WTC11 (cell line): Measurements from ENCODE around the gene MAMSTR. TPM values are rescaled to one million over a fixed set of nuclear protein-coding genes. Genes with fewer than 3 reads are reported as not detected.

Source experiments
- ATAC-seq: fragments of 200-7000 bp; cut with Tn5 transposase; 2 replicates; pipeline ENCODE4 v1.10.0; 2021; ENCODE audit warnings: mild to moderate bottlenecking, moderate library complexity
- CTCF ChIA-PET: fragments of 300-600 bp; sonication (Branson Sonifier 250); formaldehyde crosslinking; loops from one replicate; lab custom pipeline; 2021; ENCODE audit warnings: antibody characterized with exemption; lab: Charles Lee
- POLR2A ChIA-PET: fragments of 350-600 bp; sonication (Branson Sonifier 250); formaldehyde crosslinking; loops from one replicate; lab custom pipeline; 2021; ENCODE audit warnings: antibody characterized with exemption; lab: Charles Lee
- DNase-seq: peaks from one replicate; pipeline ENCODE4 v3.0.0; 2021; ENCODE audit warnings: low spot score
- H3K27ac Mint-ChIP-seq: 2 replicates; pipeline ENCODE4 v1.8.0; 2021; ENCODE audit warnings: mixed read lengths
- H3K27me3 Mint-ChIP-seq: 2 replicates; pipeline ENCODE4 v1.8.0; 2021; ENCODE audit warnings: low read depth, mild to moderate bottlenecking, moderate library complexity, mixed read lengths
- H3K36me3 Mint-ChIP-seq: 2 replicates; pipeline ENCODE4 v1.8.0; 2021; ENCODE audit warnings: mixed read lengths
- H3K4me1 Mint-ChIP-seq: 2 replicates; pipeline ENCODE4 v1.8.0; 2022; ENCODE audit warnings: mixed read lengths
- H3K4me3 Mint-ChIP-seq: 2 replicates; pipeline ENCODE4 v1.8.0; 2021; ENCODE audit warnings: mild to moderate bottlenecking, moderate library complexity, mixed read lengths
- H3K9me3 Mint-ChIP-seq: 2 replicates; pipeline ENCODE4 v1.8.0; 2021; ENCODE audit warnings: mixed read lengths
- ATF1 ChIP-seq: sonication (generic); formaldehyde crosslinking; IDR thresholded peaks from 2 replicates; pipeline ENCODE4 v1.8.1; 2023; ENCODE audit warnings: mild to moderate bottlenecking, moderate library complexity, missing genetic modification reagents
- ESRRA ChIP-seq: sonication (generic); formaldehyde crosslinking; IDR thresholded peaks from 2 replicates; pipeline ENCODE4 v1.8.1; 2022; ENCODE audit warnings: mild to moderate bottlenecking, missing genetic modification reagents, borderline replicate concordance
- ETV6 ChIP-seq: sonication (generic); formaldehyde crosslinking; IDR thresholded peaks from 2 replicates; pipeline ENCODE4 v1.8.1; 2022; ENCODE audit warnings: mild to moderate bottlenecking, missing genetic modification reagents
- JAZF1 ChIP-seq: fragments of 250-450 bp; sonication (Bioruptor Pico); IDR thresholded peaks from 2 replicates; pipeline ENCODE4 v1.9.0; 2021; ENCODE audit warnings: moderate library complexity, mild to moderate bottlenecking, inconsistent platforms
- JUN ChIP-seq: sonication (generic); formaldehyde crosslinking; IDR thresholded peaks from 2 replicates; pipeline ENCODE4 v1.8.0; 2023; ENCODE audit warnings: mild to moderate bottlenecking, missing genetic modification reagents
- NFE2L1 ChIP-seq: sonication (generic); formaldehyde crosslinking; IDR thresholded peaks from 2 replicates; pipeline ENCODE4 v1.8.1; 2023; ENCODE audit warnings: missing genetic modification reagents
- SP1 ChIP-seq: sonication (generic); formaldehyde crosslinking; conservative IDR thresholded peaks from 2 replicates; pipeline ENCODE4 v1.8.1; 2022; ENCODE audit warnings: missing genetic modification reagents
- TCF7 ChIP-seq: sonication (generic); formaldehyde crosslinking; IDR thresholded peaks from 2 replicates; pipeline ENCODE4 v1.8.0; 2022; ENCODE audit warnings: mild to moderate bottlenecking, low read depth, missing genetic modification reagents, moderate library complexity
- TP53 ChIP-seq: sonication (generic); formaldehyde crosslinking; IDR thresholded peaks from 2 replicates; pipeline ENCODE4 v1.8.1; 2023; ENCODE audit warnings: mild to moderate bottlenecking, missing genetic modification reagents
- ZBTB21 ChIP-seq: sonication (generic); formaldehyde crosslinking; IDR thresholded peaks from 2 replicates; pipeline ENCODE4 v1.8.1; 2023; ENCODE audit warnings: mild to moderate bottlenecking, missing genetic modification reagents, borderline replicate concordance
- ZNF121 ChIP-seq: sonication (generic); formaldehyde crosslinking; IDR thresholded peaks from 2 replicates; pipeline ENCODE4 v1.8.0; 2023; ENCODE audit warnings: missing genetic modification reagents
- ZNF232 ChIP-seq: sonication (generic); formaldehyde crosslinking; IDR thresholded peaks from 2 replicates; pipeline ENCODE4 v1.8.0; 2022; ENCODE audit warnings: mild to moderate bottlenecking, missing genetic modification reagents
- ZNF317 ChIP-seq: sonication (generic); formaldehyde crosslinking; IDR thresholded peaks from 2 replicates; pipeline ENCODE4 v1.8.1; 2023; ENCODE audit warnings: low read depth, mild to moderate bottlenecking, moderate library complexity, missing genetic modification reagents, borderline replicate concordance
- total RNA-seq: library from RNA; stranded (reverse); gene quantifications from 3 replicates; pipeline ENCODE4 v1.2.3, GENCODE V29; 2021
- TF ChIP-seq, protein P1 (sequence below): fragments of 250-450 bp; sonication (Bioruptor Pico); IDR thresholded peaks from 2 replicates; pipeline ENCODE4 v1.8.0; 2021; ENCODE audit warnings: mild to moderate bottlenecking
- TF ChIP-seq, protein P2 (sequence below): sonication (generic); formaldehyde crosslinking; IDR thresholded peaks from 2 replicates; pipeline ENCODE4 v1.8.0; 2023; ENCODE audit warnings: missing genetic modification reagents
- TF ChIP-seq, protein P3 (sequence below): fragments of 250-450 bp; sonication (Bioruptor Pico); IDR thresholded peaks from 2 replicates; pipeline ENCODE4 v1.9.0; 2021; ENCODE audit warnings: moderate library complexity, mild to moderate bottlenecking, inconsistent platforms, borderline replicate concordance
- TF ChIP-seq, protein P4 (sequence below): sonication (generic); formaldehyde crosslinking; IDR thresholded peaks from 2 replicates; pipeline ENCODE4 v1.8.1; 2022; ENCODE audit warnings: mild to moderate bottlenecking, moderate library complexity, missing genetic modification reagents
- TF ChIP-seq, protein P5 (sequence below): sonication (generic); formaldehyde crosslinking; IDR thresholded peaks from 2 replicates; pipeline ENCODE4 v1.8.1; 2023; ENCODE audit warnings: mild to moderate bottlenecking, moderate library complexity, missing genetic modification reagents
- TF ChIP-seq, protein P6 (sequence below): fragments of 250-450 bp; sonication (Bioruptor Pico); conservative IDR thresholded peaks from 2 replicates; pipeline ENCODE4 v1.9.0; 2021; ENCODE audit warnings: mild to moderate bottlenecking
- TF ChIP-seq, protein P7 (sequence below): fragments of 250-450 bp; sonication (Bioruptor Pico); IDR thresholded peaks from 2 replicates; pipeline ENCODE4 v2.1.2; 2022; ENCODE audit warnings: mild to moderate bottlenecking, moderate library complexity
- TF ChIP-seq, protein P8 (sequence below): sonication (generic); formaldehyde crosslinking; IDR thresholded peaks from 2 replicates; pipeline ENCODE4 v1.8.1; 2023; ENCODE audit warnings: mild to moderate bottlenecking, missing genetic modification reagents
- TF ChIP-seq, protein P9 (sequence below): sonication (generic); formaldehyde crosslinking; IDR thresholded peaks from 2 replicates; pipeline ENCODE4 v1.8.1; 2023; ENCODE audit warnings: mild to moderate bottlenecking, missing genetic modification reagents, moderate library complexity

MAMSTR gene
- total RNA-seq, 1 experiment from 2014 or later: 1.4 TPM

DNA sequence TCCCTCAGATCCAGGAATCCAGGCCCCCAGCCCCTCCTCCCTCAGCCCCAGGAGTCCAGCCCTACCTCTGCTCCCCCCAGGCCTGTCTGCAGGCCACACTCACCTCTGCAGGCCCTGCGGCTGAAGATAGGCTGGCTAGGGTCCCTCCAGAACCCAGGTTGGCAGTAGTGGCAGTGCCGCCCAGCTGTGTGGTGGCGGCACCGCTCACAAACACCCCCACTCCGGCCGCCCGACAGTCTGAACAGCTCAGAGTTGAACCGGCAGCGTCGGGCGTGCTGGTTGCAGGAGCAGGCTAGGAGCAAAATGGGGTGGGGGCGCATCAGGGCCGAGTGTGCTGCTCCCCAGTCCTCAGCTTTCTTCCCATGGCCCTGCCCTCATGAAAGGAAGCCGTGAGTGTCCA, 55.0 kb downstream of the MAMSTR start:
- DNase-seq (no peak), ATAC-seq (no peak)
- H3K9me3 Mint-ChIP-seq: peaks cover 11% of the 10 kb centered on the region
- TF ChIP-seq, protein P1, sequence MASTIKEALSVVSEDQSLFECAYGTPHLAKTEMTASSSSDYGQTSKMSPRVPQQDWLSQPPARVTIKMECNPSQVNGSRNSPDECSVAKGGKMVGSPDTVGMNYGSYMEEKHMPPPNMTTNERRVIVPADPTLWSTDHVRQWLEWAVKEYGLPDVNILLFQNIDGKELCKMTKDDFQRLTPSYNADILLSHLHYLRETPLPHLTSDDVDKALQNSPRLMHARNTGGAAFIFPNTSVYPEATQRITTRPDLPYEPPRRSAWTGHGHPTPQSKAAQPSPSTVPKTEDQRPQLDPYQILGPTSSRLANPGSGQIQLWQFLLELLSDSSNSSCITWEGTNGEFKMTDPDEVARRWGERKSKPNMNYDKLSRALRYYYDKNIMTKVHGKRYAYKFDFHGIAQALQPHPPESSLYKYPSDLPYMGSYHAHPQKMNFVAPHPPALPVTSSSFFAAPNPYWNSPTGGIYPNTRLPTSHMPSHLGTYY: no peak
- TF ChIP-seq ZNF232 (CRISPR knock-in tag) (no peak), ETV6 (CRISPR knock-in tag) (no peak), ZNF317 (CRISPR knock-in tag) (no peak), JAZF1 (CRISPR knock-in tag) (no peak), ZBTB21 (CRISPR knock-in tag) (no peak)
- TF ChIP-seq, protein P2, sequence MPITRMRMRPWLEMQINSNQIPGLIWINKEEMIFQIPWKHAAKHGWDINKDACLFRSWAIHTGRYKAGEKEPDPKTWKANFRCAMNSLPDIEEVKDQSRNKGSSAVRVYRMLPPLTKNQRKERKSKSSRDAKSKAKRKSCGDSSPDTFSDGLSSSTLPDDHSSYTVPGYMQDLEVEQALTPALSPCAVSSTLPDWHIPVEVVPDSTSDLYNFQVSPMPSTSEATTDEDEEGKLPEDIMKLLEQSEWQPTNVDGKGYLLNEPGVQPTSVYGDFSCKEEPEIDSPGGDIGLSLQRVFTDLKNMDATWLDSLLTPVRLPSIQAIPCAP (CRISPR knock-in tag): no peak
- TF ChIP-seq, protein P3, sequence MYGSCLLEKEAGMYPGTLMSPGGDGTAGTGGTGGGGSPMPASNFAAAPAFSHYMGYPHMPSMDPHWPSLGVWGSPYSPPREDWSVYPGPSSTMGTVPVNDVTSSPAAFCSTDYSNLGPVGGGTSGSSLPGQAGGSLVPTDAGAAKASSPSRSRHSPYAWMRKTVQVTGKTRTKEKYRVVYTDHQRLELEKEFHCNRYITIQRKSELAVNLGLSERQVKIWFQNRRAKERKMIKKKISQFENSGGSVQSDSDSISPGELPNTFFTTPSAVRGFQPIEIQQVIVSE (CRISPR knock-in tag): no peak
- TF ChIP-seq, protein P4, sequence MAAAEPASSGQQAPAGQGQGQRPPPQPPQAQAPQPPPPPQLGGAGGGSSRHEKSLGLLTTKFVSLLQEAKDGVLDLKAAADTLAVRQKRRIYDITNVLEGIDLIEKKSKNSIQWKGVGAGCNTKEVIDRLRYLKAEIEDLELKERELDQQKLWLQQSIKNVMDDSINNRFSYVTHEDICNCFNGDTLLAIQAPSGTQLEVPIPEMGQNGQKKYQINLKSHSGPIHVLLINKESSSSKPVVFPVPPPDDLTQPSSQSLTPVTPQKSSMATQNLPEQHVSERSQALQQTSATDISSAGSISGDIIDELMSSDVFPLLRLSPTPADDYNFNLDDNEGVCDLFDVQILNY (CRISPR knock-in tag): no peak
- TF ChIP-seq, protein P5, sequence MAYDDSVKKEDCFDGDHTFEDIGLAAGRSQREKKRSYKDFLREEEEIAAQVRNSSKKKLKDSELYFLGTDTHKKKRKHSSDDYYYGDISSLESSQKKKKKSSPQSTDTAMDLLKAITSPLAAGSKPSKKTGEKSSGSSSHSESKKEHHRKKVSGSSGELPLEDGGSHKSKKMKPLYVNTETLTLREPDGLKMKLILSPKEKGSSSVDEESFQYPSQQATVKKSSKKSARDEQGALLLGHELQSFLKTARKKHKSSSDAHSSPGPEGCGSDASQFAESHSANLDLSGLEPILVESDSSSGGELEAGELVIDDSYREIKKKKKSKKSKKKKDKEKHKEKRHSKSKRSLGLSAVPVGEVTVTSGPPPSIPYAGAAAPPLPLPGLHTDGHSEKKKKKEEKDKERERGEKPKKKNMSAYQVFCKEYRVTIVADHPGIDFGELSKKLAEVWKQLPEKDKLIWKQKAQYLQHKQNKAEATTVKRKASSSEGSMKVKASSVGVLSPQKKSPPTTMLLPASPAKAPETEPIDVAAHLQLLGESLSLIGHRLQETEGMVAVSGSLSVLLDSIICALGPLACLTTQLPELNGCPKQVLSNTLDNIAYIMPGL: no peak
- TF ChIP-seq, protein P6, sequence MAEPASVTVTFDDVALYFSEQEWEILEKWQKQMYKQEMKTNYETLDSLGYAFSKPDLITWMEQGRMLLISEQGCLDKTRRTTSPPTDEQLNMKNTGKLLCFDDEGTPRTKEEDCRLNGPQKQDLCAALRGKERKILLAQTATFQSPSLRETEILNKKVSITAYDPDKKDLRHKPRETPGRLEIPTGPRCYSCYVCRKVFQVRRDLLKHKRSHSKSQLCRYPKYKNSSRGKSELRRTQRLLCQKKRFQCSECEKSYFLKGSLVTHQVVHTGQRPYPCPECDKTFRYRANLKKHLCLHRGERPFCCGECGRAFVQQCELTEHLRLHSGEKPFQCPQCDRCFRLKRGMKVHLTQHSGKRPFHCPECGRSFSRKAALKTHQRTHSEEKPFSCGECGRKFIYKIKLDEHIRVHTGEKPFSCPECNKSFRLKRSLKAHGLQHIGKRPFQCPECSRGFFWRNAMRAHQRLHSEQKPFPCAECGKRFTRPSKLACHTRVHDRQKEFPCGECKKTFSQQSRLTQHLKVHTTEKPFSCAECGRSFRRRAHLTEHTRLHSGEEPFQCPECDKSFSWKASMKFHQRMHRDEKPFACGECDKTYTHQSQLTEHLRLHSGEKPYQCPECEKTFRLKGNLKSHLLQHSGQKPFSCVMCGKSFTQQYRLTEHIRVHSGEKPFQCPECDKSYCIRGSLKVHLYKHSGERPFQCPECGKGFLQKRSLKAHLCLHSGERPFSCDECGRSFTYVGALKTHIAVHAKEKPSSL (CRISPR knock-in tag): no peak
- TF ChIP-seq, protein P7, sequence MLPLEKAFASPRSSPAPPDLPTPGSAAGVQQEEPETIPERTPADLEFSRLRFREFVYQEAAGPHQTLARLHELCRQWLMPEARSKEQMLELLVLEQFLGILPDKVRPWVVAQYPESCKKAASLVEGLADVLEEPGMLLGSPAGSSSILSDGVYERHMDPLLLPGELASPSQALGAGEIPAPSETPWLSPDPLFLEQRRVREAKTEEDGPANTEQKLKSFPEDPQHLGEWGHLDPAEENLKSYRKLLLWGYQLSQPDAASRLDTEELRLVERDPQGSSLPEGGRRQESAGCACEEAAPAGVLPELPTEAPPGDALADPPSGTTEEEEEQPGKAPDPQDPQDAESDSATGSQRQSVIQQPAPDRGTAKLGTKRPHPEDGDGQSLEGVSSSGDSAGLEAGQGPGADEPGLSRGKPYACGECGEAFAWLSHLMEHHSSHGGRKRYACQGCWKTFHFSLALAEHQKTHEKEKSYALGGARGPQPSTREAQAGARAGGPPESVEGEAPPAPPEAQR: no peak
- peaks cover 14% of the 10 kb centered on the region for H3K27me3 Mint-ChIP-seq
- ChIA-PET CTCF (interaction anchor here (0.6 to 1.8 kb wide), 2 partner anchors 11 to 461 kb away, joined by 3 to 4 read pairs; no protein-coding TSS in a partner anchor), POLR2A (no interaction called here)
- H3K4me3 Mint-ChIP-seq: no peak overlapping the region
- peaks cover 6% of the 10 kb centered on the region for H3K36me3 Mint-ChIP-seq
- no peak overlapping the region for H3K27ac Mint-ChIP-seq
- no peaks in the 10 kb centered on the region for H3K4me1 Mint-ChIP-seq

DNA sequence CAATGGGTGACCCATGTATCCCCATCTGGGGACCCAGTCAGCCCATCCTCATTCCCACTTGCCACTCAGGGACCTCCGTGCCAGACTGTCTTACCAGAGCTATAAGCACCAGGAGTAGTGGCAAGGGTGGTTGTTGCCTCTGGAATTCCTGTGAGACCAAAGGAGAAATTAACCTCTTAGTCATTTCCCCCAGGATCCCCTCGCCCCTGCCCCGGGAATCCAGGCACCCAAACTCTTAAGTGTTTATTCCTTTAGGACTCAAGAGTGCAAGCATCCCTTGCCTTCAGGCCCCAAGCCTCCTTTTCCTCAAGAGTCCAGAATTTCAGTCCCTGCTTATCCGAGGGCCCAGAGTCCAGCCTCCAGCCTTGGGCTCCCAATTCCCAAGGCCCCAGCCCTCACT, 55.9 kb downstream of the MAMSTR start:
- Mint-ChIP-seq H3K9me3 (peaks cover 7% of the 10 kb centered on the region), H3K27ac (no peak overlapping the region), H3K4me1 (no peaks in the 10 kb centered on the region), H3K4me3 (no peak overlapping the region), H3K36me3 (peaks cover 6% of the 10 kb centered on the region), H3K27me3 (peaks cover 14% of the 10 kb centered on the region)
- no peak for DNase-seq
- ChIA-PET POLR2A (no interaction called here), CTCF (no interaction called here)
- no peak for ATAC-seq
- TF ChIP-seq, protein P8, sequence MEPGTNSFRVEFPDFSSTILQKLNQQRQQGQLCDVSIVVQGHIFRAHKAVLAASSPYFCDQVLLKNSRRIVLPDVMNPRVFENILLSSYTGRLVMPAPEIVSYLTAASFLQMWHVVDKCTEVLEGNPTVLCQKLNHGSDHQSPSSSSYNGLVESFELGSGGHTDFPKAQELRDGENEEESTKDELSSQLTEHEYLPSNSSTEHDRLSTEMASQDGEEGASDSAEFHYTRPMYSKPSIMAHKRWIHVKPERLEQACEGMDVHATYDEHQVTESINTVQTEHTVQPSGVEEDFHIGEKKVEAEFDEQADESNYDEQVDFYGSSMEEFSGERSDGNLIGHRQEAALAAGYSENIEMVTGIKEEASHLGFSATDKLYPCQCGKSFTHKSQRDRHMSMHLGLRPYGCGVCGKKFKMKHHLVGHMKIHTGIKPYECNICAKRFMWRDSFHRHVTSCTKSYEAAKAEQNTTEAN: no peak
- TF ChIP-seq TP53 (no peak), SP1 (no peak), JUN (CRISPR knock-in tag) (no peak), TCF7 (CRISPR knock-in tag) (no peak), ESRRA (CRISPR knock-in tag) (no peak), NFE2L1 (CRISPR knock-in tag) (no peak), ATF1 (CRISPR knock-in tag) (no peak), ZNF121 (no peak)
- TF ChIP-seq, protein P4 (CRISPR knock-in tag): no peak
- TF ChIP-seq, protein P7: no peak
- TF ChIP-seq, protein P9, sequence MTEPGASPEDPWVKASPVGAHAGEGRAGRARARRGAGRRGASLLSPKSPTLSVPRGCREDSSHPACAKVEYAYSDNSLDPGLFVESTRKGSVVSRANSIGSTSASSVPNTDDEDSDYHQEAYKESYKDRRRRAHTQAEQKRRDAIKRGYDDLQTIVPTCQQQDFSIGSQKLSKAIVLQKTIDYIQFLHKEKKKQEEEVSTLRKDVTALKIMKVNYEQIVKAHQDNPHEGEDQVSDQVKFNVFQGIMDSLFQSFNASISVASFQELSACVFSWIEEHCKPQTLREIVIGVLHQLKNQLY: no peak
